ENCODE results near the gene SLC30A7. TPM values are rescaled to one million over a fixed set of nuclear protein-coding genes. Genes with fewer than 3 reads are reported as not detected.

Gene SLC30A7
- total RNA-seq, 1 experiment from 2014 or later: 20.7 TPM

DNA sequence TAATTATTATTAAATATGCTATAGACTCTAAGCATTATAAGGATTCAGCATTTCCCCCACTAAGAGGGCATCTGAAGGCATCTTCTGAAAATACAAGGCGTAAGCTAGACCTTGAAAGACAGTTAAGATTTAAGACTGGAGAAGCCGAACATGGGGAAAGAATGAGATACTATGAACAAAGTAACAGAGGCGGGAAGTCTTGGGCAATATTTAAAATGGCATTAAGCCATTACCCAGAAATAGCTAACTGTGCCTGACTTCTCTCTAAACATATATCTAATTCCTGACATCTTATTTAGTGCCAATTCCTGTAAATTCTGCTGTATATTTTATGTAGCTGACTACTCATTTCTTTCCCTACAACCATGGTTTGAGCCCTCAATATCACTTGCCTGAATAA, 108.8 kb downstream of the SLC30A7 start (continued):
- TF ChIP-seq, protein P1, sequence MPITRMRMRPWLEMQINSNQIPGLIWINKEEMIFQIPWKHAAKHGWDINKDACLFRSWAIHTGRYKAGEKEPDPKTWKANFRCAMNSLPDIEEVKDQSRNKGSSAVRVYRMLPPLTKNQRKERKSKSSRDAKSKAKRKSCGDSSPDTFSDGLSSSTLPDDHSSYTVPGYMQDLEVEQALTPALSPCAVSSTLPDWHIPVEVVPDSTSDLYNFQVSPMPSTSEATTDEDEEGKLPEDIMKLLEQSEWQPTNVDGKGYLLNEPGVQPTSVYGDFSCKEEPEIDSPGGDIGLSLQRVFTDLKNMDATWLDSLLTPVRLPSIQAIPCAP (CRISPR knock-in tag; IDR thresholded peaks at IDR 0.05): no peak
- TF ChIP-seq NFE2L1 (CRISPR knock-in tag; IDR thresholded peaks at IDR 0.05): no peak
- no peak for TF ChIP-seq GABPB1 (CRISPR knock-in tag; IDR thresholded peaks at IDR 0.05)
- no peak for TF ChIP-seq ZNF317 (CRISPR knock-in tag; IDR thresholded peaks at IDR 0.05; ENCODE audit: borderline replicate concordance, low read depth)
- TF ChIP-seq ZNF671 (CRISPR knock-in tag; IDR thresholded peaks at IDR 0.05): no peak
- TF ChIP-seq JAZF1 (CRISPR knock-in tag; IDR thresholded peaks at IDR 0.05): no peak
- no peak for TF ChIP-seq ESRRA (CRISPR knock-in tag; IDR thresholded peaks at IDR 0.05; ENCODE audit: borderline replicate concordance)
- TF ChIP-seq ZNF138 (CRISPR knock-in tag; conservative IDR thresholded peaks at IDR 0.05): no peak
- TF ChIP-seq RORB (CRISPR knock-in tag; IDR thresholded peaks at IDR 0.05): no peak

DNA sequence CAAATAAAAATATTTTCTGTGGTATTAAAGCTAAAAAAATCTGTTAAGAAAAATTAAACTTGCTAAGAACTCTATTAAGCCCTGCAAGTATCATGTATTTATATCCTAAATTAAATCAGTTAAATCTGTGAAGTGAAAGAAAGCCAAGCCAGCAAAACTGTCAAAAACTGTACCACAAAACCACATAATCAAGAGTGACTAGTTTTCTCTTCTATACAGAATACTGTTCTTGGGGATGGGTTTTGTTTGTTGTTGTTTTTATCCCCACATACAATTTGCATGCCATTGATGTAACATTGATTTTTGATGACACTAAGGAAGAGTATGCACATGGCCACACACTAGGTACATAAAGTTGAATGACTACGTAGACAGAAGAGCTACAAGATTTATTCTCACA, 109.3 kb downstream of the SLC30A7 start:
- ChIA-PET CTCF (no interaction called here), POLR2A (no interaction called here)
- no peak overlapping the region for H3K4me3 Mint-ChIP-seq
- H3K27me3 Mint-ChIP-seq (ENCODE audit: low read depth): no peaks in the 10 kb centered on the region
- no peak for ATAC-seq
- H3K9me3 Mint-ChIP-seq: no peaks in the 10 kb centered on the region
- peaks cover 25% of the 10 kb centered on the region for H3K36me3 Mint-ChIP-seq
- TF ChIP-seq, protein P2, sequence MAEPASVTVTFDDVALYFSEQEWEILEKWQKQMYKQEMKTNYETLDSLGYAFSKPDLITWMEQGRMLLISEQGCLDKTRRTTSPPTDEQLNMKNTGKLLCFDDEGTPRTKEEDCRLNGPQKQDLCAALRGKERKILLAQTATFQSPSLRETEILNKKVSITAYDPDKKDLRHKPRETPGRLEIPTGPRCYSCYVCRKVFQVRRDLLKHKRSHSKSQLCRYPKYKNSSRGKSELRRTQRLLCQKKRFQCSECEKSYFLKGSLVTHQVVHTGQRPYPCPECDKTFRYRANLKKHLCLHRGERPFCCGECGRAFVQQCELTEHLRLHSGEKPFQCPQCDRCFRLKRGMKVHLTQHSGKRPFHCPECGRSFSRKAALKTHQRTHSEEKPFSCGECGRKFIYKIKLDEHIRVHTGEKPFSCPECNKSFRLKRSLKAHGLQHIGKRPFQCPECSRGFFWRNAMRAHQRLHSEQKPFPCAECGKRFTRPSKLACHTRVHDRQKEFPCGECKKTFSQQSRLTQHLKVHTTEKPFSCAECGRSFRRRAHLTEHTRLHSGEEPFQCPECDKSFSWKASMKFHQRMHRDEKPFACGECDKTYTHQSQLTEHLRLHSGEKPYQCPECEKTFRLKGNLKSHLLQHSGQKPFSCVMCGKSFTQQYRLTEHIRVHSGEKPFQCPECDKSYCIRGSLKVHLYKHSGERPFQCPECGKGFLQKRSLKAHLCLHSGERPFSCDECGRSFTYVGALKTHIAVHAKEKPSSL (CRISPR knock-in tag; conservative IDR thresholded peaks at IDR 0.05): no peak
- no peak for TF ChIP-seq CREM (CRISPR knock-in tag; IDR thresholded peaks at IDR 0.05)
- TF ChIP-seq, protein P3, sequence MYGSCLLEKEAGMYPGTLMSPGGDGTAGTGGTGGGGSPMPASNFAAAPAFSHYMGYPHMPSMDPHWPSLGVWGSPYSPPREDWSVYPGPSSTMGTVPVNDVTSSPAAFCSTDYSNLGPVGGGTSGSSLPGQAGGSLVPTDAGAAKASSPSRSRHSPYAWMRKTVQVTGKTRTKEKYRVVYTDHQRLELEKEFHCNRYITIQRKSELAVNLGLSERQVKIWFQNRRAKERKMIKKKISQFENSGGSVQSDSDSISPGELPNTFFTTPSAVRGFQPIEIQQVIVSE (CRISPR knock-in tag; IDR thresholded peaks at IDR 0.05; ENCODE audit: borderline replicate concordance): no peak
- TF ChIP-seq PRRX2 (CRISPR knock-in tag; IDR thresholded peaks at IDR 0.05): no peak
- TF ChIP-seq, protein P4, sequence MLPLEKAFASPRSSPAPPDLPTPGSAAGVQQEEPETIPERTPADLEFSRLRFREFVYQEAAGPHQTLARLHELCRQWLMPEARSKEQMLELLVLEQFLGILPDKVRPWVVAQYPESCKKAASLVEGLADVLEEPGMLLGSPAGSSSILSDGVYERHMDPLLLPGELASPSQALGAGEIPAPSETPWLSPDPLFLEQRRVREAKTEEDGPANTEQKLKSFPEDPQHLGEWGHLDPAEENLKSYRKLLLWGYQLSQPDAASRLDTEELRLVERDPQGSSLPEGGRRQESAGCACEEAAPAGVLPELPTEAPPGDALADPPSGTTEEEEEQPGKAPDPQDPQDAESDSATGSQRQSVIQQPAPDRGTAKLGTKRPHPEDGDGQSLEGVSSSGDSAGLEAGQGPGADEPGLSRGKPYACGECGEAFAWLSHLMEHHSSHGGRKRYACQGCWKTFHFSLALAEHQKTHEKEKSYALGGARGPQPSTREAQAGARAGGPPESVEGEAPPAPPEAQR (CRISPR knock-in tag; IDR thresholded peaks at IDR 0.05): no peak
- TF ChIP-seq, protein P5, sequence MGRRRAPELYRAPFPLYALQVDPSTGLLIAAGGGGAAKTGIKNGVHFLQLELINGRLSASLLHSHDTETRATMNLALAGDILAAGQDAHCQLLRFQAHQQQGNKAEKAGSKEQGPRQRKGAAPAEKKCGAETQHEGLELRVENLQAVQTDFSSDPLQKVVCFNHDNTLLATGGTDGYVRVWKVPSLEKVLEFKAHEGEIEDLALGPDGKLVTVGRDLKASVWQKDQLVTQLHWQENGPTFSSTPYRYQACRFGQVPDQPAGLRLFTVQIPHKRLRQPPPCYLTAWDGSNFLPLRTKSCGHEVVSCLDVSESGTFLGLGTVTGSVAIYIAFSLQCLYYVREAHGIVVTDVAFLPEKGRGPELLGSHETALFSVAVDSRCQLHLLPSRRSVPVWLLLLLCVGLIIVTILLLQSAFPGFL (CRISPR knock-in tag; IDR thresholded peaks at IDR 0.05; ENCODE audit: borderline replicate concordance): no peak
- TF ChIP-seq ZBTB21 (CRISPR knock-in tag; IDR thresholded peaks at IDR 0.05; ENCODE audit: borderline replicate concordance): no peak
- TF ChIP-seq SMAD3 (CRISPR knock-in tag; IDR thresholded peaks at IDR 0.05; ENCODE audit: borderline replicate concordance): no peak
- H3K27ac Mint-ChIP-seq: no peak overlapping the region
- no peak for DNase-seq (ENCODE audit: low spot score)
- peaks cover 36% of the 10 kb centered on the region for H3K4me1 Mint-ChIP-seq

DNA sequence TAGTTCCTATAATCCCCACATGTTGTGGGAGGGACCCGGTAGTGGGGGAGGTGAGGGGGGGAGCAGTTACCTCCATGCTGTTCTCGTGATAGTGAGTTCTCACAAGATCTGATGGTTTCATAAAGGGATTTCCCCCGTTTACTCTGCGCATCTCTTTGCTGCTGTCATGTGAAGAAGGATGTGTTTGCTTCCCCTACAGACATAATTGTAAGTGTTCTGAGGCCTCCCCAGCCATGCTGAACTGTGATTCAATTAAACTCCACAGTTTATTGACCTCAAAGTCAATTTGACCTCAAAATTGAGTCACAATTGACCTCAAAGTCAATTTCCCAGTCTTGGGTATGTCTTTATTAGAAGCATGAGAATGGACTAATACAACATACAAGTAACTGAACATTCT, 110.0 kb downstream of the SLC30A7 start:
- peaks cover 36% of the 10 kb centered on the region for H3K4me1 Mint-ChIP-seq
- H3K36me3 Mint-ChIP-seq: peaks cover 23% of the 10 kb centered on the region
- no peak for DNase-seq (ENCODE audit: low spot score)
- ChIA-PET POLR2A (no interaction called here), CTCF (no interaction called here)
- H3K9me3 Mint-ChIP-seq: no peaks in the 10 kb centered on the region
- ATAC-seq: no peak
- no peak overlapping the region for H3K27ac Mint-ChIP-seq
- no peak overlapping the region for H3K4me3 Mint-ChIP-seq
- H3K27me3 Mint-ChIP-seq (ENCODE audit: low read depth): no peaks in the 10 kb centered on the region
- TF ChIP-seq ZNF263 (CRISPR knock-in tag; IDR thresholded peaks at IDR 0.05; ENCODE audit: low read depth) (no peak), SOX15 (CRISPR knock-in tag; IDR thresholded peaks at IDR 0.05) (no peak), ZBTB21 (CRISPR knock-in tag; IDR thresholded peaks at IDR 0.05; ENCODE audit: borderline replicate concordance) (no peak), TP53 (CRISPR knock-in tag; IDR thresholded peaks at IDR 0.05) (no peak), ZNF317 (CRISPR knock-in tag; IDR thresholded peaks at IDR 0.05; ENCODE audit: borderline replicate concordance, low read depth) (no peak), GTF2I (CRISPR knock-in tag; conservative IDR thresholded peaks at IDR 0.05) (no peak), ATF1 (CRISPR knock-in tag; IDR thresholded peaks at IDR 0.05) (no peak), JAZF1 (CRISPR knock-in tag; IDR thresholded peaks at IDR 0.05) (no peak)
- TF ChIP-seq, protein P6, sequence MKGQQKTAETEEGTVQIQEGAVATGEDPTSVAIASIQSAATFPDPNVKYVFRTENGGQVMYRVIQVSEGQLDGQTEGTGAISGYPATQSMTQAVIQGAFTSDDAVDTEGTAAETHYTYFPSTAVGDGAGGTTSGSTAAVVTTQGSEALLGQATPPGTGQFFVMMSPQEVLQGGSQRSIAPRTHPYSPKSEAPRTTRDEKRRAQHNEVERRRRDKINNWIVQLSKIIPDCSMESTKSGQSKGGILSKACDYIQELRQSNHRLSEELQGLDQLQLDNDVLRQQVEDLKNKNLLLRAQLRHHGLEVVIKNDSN (CRISPR knock-in tag; IDR thresholded peaks at IDR 0.05): no peak
- TF ChIP-seq, protein P3 (CRISPR knock-in tag; IDR thresholded peaks at IDR 0.05; ENCODE audit: borderline replicate concordance): no peak
